HEK293 (cell line): ENCODE measurements around the gene ICAM3.

Experiments used
- GLIS1 ChIP-seq: fragments of 450-650 bp; formaldehyde crosslinking; IDR thresholded peaks from 2 replicates; pipeline ENCODE4 v1.5.1; 2016; ENCODE audit warnings: missing biosample characterization, missing genetic modification characterization
- KLF10 ChIP-seq: fragments of 450-650 bp; IDR thresholded peaks from 2 replicates; pipeline ENCODE4 v1.5.1; 2018; ENCODE audit warnings: missing biosample characterization, mild to moderate bottlenecking, missing genetic modification characterization
- KLF7 ChIP-seq: fragments of 450-650 bp; formaldehyde crosslinking; IDR thresholded peaks from 2 replicates; pipeline ENCODE4 v1.5.1; 2016; ENCODE audit warnings: missing biosample characterization, missing genetic modification characterization, borderline replicate concordance
- KLF9 ChIP-seq: fragments of 450-650 bp; formaldehyde crosslinking; IDR thresholded peaks from 2 replicates; pipeline ENCODE4 v1.5.1; 2016; ENCODE audit warnings: missing biosample characterization, missing genetic modification characterization, low read depth
- SP2 ChIP-seq: fragments of 450-650 bp; formaldehyde crosslinking; IDR thresholded peaks from 2 replicates; pipeline ENCODE4 v1.5.1; 2016; ENCODE audit warnings: missing biosample characterization, missing genetic modification characterization
- SP3 ChIP-seq: fragments of 450-650 bp; formaldehyde crosslinking; IDR thresholded peaks from 2 replicates; pipeline ENCODE4 v1.5.1; 2016; ENCODE audit warnings: missing biosample characterization, missing genetic modification characterization
- SP7 ChIP-seq: fragments of 450-650 bp; formaldehyde crosslinking; IDR thresholded peaks from 2 replicates; pipeline ENCODE4 v1.5.1; 2016; ENCODE audit warnings: missing biosample characterization, missing genetic modification characterization
- YY2 ChIP-seq: fragments of 450-650 bp; formaldehyde crosslinking; IDR thresholded peaks from 2 replicates; pipeline ENCODE4 v1.5.1; 2016; ENCODE audit warnings: missing biosample characterization, missing genetic modification characterization
- ZBTB48 ChIP-seq: fragments of 450-650 bp; formaldehyde crosslinking; IDR thresholded peaks from 2 replicates; pipeline ENCODE4 v1.5.1; 2016; ENCODE audit warnings: missing biosample characterization, missing genetic modification characterization
- ZNF112 ChIP-seq: fragments of 450-650 bp; formaldehyde crosslinking; IDR thresholded peaks from 2 replicates; pipeline ENCODE4 v1.5.0; 2017; ENCODE audit warnings: missing biosample characterization, missing genetic modification characterization
- ZNF211 ChIP-seq: fragments of 450-650 bp; formaldehyde crosslinking; IDR thresholded peaks from 2 replicates; pipeline ENCODE4 v1.5.1; 2016; ENCODE audit warnings: low read depth, missing biosample characterization, missing genetic modification characterization
- ZNF341 ChIP-seq: fragments of 450-650 bp; formaldehyde crosslinking; IDR thresholded peaks from 2 replicates; pipeline ENCODE4; 2016; ENCODE audit warnings: low read depth, missing biosample characterization, missing genetic modification characterization
- ZNF391 ChIP-seq: fragments of 450-650 bp; formaldehyde crosslinking; IDR thresholded peaks from 2 replicates; pipeline ENCODE4 v1.5.1; 2016; ENCODE audit warnings: low read depth, missing biosample characterization, missing genetic modification characterization, borderline replicate concordance
- ZNF549 ChIP-seq: fragments of 450-650 bp; IDR thresholded peaks from 2 replicates; pipeline ENCODE4 v1.5.1; 2018; ENCODE audit warnings: missing biosample characterization, missing genetic modification characterization, mild to moderate bottlenecking, inconsistent platforms, moderate library complexity
- TF ChIP-seq, protein P1 (sequence below): fragments of 450-650 bp; formaldehyde crosslinking; IDR thresholded peaks from 2 replicates; pipeline ENCODE4 v1.5.1; 2017; ENCODE audit warnings: missing biosample characterization, missing genetic modification characterization
- TF ChIP-seq, protein P2 (sequence below): fragments of 450-650 bp; formaldehyde crosslinking; IDR thresholded peaks from 2 replicates; pipeline ENCODE4 v1.5.1; 2017; ENCODE audit warnings: missing biosample characterization, missing genetic modification characterization
- TF ChIP-seq, protein P3 (sequence below): fragments of 450-650 bp; formaldehyde crosslinking; IDR thresholded peaks from 2 replicates; pipeline ENCODE4 v1.5.1; 2016; ENCODE audit warnings: missing biosample characterization, missing genetic modification characterization, borderline replicate concordance
- TF ChIP-seq, protein P4 (sequence below): fragments of 450-650 bp; formaldehyde crosslinking; IDR thresholded peaks from 2 replicates; pipeline ENCODE4 v1.5.1; 2016; ENCODE audit warnings: missing biosample characterization, missing genetic modification characterization, borderline replicate concordance
- TF ChIP-seq, protein P5 (sequence below): fragments of 450-650 bp; formaldehyde crosslinking; IDR thresholded peaks from 2 replicates; pipeline ENCODE4 v1.5.1; 2016; ENCODE audit warnings: missing biosample characterization, missing genetic modification characterization
- TF ChIP-seq, protein P6 (sequence below): fragments of 450-650 bp; formaldehyde crosslinking; IDR thresholded peaks from 2 replicates; pipeline ENCODE4 v1.5.1; 2016; ENCODE audit warnings: missing biosample characterization, missing genetic modification characterization
- TF ChIP-seq, protein P7 (sequence below): fragments of 450-650 bp; formaldehyde crosslinking; IDR thresholded peaks from 2 replicates; pipeline ENCODE4 v1.5.1; 2016; ENCODE audit warnings: missing biosample characterization, missing genetic modification characterization

Gene ICAM3

DNA sequence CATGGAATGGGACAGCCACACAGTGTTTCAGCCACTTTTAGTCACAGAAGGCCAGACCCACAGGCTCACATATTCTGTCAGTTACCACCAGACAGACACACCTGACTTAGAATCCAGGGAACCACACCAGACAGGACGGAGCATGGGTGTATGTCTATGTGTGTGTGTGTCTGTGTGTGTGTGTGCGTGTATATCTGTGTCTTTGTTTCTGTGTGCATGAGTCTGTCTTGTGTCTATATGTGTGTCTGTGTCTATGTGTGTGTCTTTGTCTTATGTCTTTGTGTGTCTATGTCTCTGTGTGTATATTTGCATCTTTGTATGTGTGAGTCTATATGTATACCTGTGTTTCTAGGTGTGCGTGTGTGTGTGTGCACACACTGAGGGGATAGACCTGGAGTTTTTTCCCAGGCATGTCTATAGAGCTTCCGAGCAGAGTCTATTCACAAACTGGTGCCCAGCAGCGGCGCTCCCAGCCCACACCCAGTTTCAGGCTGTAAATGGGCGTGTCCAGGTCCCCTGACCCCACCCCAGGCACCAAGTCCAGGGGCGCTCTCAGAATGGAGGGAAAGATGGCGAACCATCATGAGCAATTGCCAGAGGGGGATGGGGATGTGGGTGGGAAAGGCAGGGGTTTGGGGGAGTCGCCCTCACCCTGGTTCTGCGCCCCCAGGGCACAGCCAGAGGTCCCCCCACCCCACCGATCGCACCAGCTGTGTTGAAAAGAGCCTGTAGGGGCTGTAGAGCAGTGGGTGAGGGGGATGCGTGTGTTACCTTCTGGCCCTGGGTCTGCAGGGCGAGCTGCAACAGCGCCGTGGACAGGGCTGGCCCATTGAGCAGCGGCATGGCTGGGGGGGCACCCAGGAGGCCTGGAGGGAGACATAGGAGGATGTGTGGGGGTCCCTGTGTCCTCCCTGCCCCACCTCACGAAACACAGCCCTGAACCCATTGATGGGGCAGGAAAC, 17.3 kb downstream of the ICAM3 start (continued):
- TF ChIP-seq ZBTB48 (no peak), SP7 (tag by site-specific recombination) (no peak), ZNF391 (tag by site-specific recombination) (no peak), ZNF341 (tag by site-specific recombination) (no peak), YY2 (tag by site-specific recombination) (no peak), KLF7 (tag by site-specific recombination) (no peak), ZNF549 (no peak), ZNF112 (tag by site-specific recombination) (no peak), SP3 (tag by site-specific recombination) (no peak), GLIS1 (no peak), SP2 (tag by site-specific recombination) (no peak), KLF10 (tag by site-specific recombination) (no peak), ZNF211 (tag by site-specific recombination) (no peak), KLF9 (no peak; the same call in 1 of the 2 replicates)
- TF ChIP-seq, protein P1, sequence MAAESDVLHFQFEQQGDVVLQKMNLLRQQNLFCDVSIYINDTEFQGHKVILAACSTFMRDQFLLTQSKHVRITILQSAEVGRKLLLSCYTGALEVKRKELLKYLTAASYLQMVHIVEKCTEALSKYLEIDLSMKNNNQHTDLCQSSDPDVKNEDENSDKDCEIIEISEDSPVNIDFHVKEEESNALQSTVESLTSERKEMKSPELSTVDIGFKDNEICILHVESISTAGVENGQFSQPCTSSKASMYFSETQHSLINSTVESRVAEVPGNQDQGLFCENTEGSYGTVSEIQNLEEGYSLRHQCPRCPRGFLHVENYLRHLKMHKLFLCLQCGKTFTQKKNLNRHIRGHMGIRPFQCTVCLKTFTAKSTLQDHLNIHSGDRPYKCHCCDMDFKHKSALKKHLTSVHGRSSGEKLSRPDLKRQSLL (tag by site-specific recombination), result no peak
- TF ChIP-seq, protein P2, sequence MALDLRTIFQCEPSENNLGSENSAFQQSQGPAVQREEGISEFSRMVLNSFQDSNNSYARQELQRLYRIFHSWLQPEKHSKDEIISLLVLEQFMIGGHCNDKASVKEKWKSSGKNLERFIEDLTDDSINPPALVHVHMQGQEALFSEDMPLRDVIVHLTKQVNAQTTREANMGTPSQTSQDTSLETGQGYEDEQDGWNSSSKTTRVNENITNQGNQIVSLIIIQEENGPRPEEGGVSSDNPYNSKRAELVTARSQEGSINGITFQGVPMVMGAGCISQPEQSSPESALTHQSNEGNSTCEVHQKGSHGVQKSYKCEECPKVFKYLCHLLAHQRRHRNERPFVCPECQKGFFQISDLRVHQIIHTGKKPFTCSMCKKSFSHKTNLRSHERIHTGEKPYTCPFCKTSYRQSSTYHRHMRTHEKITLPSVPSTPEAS (tag by site-specific recombination), result peak; percentile 90
- TF ChIP-seq, protein P3, sequence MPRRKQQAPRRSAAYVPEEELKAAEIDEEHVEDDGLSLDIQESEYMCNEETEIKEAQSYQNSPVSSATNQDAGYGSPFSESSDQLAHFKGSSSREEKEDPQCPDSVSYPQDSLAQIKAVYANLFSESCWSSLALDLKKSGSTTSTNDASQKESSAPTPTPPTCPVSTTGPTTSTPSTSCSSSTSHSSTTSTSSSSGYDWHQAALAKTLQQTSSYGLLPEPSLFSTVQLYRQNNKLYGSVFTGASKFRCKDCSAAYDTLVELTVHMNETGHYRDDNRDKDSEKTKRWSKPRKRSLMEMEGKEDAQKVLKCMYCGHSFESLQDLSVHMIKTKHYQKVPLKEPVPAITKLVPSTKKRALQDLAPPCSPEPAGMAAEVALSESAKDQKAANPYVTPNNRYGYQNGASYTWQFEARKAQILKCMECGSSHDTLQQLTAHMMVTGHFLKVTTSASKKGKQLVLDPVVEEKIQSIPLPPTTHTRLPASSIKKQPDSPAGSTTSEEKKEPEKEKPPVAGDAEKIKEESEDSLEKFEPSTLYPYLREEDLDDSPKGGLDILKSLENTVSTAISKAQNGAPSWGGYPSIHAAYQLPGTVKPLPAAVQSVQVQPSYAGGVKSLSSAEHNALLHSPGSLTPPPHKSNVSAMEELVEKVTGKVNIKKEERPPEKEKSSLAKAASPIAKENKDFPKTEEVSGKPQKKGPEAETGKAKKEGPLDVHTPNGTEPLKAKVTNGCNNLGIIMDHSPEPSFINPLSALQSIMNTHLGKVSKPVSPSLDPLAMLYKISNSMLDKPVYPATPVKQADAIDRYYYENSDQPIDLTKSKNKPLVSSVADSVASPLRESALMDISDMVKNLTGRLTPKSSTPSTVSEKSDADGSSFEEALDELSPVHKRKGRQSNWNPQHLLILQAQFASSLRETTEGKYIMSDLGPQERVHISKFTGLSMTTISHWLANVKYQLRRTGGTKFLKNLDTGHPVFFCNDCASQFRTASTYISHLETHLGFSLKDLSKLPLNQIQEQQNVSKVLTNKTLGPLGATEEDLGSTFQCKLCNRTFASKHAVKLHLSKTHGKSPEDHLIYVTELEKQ (tag by site-specific recombination), result no peak
- TF ChIP-seq, protein P4, sequence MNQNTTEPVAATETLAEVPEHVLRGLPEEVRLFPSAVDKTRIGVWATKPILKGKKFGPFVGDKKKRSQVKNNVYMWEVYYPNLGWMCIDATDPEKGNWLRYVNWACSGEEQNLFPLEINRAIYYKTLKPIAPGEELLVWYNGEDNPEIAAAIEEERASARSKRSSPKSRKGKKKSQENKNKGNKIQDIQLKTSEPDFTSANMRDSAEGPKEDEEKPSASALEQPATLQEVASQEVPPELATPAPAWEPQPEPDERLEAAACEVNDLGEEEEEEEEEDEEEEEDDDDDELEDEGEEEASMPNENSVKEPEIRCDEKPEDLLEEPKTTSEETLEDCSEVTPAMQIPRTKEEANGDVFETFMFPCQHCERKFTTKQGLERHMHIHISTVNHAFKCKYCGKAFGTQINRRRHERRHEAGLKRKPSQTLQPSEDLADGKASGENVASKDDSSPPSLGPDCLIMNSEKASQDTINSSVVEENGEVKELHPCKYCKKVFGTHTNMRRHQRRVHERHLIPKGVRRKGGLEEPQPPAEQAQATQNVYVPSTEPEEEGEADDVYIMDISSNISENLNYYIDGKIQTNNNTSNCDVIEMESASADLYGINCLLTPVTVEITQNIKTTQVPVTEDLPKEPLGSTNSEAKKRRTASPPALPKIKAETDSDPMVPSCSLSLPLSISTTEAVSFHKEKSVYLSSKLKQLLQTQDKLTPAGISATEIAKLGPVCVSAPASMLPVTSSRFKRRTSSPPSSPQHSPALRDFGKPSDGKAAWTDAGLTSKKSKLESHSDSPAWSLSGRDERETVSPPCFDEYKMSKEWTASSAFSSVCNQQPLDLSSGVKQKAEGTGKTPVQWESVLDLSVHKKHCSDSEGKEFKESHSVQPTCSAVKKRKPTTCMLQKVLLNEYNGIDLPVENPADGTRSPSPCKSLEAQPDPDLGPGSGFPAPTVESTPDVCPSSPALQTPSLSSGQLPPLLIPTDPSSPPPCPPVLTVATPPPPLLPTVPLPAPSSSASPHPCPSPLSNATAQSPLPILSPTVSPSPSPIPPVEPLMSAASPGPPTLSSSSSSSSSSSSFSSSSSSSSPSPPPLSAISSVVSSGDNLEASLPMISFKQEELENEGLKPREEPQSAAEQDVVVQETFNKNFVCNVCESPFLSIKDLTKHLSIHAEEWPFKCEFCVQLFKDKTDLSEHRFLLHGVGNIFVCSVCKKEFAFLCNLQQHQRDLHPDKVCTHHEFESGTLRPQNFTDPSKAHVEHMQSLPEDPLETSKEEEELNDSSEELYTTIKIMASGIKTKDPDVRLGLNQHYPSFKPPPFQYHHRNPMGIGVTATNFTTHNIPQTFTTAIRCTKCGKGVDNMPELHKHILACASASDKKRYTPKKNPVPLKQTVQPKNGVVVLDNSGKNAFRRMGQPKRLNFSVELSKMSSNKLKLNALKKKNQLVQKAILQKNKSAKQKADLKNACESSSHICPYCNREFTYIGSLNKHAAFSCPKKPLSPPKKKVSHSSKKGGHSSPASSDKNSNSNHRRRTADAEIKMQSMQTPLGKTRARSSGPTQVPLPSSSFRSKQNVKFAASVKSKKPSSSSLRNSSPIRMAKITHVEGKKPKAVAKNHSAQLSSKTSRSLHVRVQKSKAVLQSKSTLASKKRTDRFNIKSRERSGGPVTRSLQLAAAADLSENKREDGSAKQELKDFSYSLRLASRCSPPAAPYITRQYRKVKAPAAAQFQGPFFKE (tag by site-specific recombination), result no peak
- TF ChIP-seq, protein P5, sequence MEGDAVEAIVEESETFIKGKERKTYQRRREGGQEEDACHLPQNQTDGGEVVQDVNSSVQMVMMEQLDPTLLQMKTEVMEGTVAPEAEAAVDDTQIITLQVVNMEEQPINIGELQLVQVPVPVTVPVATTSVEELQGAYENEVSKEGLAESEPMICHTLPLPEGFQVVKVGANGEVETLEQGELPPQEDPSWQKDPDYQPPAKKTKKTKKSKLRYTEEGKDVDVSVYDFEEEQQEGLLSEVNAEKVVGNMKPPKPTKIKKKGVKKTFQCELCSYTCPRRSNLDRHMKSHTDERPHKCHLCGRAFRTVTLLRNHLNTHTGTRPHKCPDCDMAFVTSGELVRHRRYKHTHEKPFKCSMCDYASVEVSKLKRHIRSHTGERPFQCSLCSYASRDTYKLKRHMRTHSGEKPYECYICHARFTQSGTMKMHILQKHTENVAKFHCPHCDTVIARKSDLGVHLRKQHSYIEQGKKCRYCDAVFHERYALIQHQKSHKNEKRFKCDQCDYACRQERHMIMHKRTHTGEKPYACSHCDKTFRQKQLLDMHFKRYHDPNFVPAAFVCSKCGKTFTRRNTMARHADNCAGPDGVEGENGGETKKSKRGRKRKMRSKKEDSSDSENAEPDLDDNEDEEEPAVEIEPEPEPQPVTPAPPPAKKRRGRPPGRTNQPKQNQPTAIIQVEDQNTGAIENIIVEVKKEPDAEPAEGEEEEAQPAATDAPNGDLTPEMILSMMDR (tag by site-specific recombination), result no peak
- TF ChIP-seq, protein P6, sequence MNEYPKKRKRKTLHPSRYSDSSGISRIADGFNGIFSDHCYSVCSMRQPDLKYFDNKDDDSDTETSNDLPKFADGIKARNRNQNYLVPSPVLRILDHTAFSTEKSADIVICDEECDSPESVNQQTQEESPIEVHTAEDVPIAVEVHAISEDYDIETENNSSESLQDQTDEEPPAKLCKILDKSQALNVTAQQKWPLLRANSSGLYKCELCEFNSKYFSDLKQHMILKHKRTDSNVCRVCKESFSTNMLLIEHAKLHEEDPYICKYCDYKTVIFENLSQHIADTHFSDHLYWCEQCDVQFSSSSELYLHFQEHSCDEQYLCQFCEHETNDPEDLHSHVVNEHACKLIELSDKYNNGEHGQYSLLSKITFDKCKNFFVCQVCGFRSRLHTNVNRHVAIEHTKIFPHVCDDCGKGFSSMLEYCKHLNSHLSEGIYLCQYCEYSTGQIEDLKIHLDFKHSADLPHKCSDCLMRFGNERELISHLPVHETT, result peak; percentile 19; the same call in 1 of the 2 replicates
- TF ChIP-seq, protein P7, sequence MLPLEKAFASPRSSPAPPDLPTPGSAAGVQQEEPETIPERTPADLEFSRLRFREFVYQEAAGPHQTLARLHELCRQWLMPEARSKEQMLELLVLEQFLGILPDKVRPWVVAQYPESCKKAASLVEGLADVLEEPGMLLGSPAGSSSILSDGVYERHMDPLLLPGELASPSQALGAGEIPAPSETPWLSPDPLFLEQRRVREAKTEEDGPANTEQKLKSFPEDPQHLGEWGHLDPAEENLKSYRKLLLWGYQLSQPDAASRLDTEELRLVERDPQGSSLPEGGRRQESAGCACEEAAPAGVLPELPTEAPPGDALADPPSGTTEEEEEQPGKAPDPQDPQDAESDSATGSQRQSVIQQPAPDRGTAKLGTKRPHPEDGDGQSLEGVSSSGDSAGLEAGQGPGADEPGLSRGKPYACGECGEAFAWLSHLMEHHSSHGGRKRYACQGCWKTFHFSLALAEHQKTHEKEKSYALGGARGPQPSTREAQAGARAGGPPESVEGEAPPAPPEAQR (tag by site-specific recombination), result no peak
